HG02610 (cell line): ENCODE measurements around the gene COL9A3.
"Not testable (repeated sequence)": the region's sequence is repeated elsewhere in the genome, so short reads cannot be mapped to it uniquely, and the experiment has no call there.

ENCODE experiments used
- ATAC-seq: cut with Tn5 transposase; IDR thresholded peaks from one replicate; pipeline ENCODE4 v1.9.1; 2021; ENCODE audit warnings: mild to moderate bottlenecking, moderate library complexity; ENCODE audit not compliant: unreplicated experiment

COL9A3 gene

DNA sequence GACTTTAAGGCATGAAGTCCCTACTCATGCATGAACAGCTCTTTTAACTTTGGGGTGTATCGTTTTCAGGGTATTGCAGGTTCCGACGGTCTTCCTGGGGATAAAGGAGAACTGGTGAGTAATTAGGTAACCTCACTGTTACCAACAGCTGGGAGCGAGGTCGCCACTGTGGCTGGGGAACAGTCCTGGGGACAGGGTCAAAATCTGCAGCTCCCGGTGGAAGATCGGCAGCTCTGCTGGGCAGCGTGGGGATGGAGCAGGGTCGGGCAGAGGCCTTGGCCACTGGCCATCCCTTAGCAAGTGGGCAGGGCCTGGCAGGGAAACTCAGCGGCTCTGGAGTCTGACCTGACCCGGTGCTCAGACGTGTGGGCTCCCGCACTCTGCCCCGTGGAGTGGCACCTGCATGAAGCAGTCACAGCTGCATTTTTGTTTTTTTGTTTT is 16.1 kb downstream of the COL9A3 start:
- no peak for ATAC-seq

DNA sequence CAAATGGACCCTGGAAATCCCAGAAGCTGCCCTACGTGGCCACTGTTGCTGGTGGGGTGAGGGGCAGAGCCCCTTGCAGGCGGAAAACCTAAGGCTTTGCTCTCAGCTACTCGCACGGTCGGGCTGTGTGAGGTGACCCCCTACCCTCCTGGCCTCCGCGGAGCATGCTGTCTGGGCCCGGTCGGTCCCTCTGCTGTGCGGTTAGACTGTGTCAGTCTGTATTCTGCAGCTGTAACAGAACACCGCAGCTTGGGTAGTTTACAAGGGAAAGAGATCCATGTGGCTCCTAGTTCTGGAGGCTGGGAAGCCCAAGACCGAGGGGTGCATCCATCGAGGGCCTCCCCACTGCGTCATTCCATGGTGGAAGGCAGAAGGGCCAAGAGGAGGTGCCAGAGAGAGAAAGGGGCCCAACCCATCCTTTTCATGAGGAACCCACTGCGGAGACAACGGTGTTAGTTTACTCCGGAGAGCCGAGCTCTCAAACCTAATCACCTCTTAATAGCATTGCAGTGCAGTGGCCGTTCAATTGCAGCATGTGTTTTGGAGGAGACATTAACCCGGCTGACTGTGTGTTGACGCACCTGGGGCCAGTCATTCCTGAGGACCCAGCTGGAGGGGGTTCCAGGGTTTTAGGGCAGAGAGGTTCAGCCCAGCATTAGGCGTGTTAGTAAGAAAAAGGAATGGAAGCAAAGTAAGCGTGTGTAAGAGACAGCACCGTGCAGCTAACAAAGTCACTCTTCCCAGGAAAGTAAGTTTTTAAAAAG is 18.3 kb downstream of the COL9A3 start:
- no peak for ATAC-seq

DNA sequence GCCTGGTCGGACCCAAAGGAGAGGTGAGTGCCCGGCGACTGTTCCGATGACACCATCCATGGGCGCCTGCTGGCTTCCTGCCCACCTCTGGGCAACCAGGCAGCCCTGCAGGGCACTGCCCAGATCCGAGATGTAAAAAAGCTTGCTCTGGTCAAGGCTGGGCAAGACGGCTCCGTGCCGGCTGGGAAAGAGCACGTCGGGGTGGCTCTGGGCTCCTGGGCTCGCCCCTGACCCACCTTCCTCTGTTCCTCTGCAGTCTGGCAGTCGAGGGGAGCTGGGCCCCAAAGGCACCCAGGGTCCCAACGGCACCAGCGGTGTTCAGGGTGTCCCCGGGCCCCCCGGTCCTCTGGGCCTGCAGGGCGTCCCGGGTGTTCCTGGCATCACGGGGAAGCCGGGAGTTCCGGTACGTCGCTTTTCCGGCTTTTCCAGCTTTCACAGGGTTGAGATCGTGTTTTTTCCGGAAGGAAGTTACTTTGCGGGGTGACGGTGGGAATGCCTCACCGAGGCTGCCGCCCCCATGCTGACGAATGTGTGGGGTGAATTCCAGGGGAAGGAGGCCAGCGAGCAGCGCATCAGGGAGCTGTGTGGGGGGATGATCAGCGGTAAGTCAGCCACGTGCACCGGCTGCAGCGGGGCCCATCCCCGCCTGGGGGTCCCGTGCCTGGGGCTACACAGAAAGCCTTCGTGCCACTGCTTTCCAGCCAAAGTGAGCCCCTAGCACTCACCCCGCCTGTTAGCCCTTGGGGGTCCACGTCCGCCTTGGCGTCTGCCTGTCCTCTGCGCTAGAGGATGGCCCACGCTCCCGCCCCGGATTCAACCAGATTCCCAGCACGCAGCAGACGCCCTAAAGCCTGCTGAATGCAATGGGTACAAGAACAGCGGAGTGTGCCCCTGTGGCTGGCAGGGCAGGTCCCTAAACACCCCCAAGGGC is 19.3 kb downstream of the COL9A3 start:
- no peak for ATAC-seq

DNA sequence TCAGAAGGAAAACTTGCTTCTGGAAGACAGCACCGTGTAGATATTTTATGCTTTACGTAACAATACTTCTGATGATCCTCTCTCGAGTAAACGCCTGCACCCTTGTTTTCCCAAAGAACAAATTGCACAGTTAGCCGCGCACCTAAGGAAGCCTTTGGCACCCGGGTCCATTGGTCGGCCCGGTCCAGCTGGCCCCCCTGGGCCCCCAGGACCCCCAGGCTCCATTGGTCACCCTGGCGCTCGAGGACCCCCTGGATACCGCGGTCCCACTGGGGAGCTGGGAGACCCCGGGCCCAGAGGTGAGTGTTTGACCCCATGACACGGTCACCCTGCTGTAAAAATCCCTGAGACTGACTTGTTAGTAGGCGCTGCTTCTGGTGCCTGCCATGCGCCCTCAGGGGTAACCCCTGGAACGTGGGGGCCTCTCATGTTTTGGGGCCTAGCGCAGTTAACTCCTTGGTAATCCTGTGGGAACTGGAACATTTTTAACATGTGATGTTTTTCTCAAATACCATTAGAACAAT is 20.2 kb downstream of the COL9A3 start:
- ATAC-seq: no peak

DNA sequence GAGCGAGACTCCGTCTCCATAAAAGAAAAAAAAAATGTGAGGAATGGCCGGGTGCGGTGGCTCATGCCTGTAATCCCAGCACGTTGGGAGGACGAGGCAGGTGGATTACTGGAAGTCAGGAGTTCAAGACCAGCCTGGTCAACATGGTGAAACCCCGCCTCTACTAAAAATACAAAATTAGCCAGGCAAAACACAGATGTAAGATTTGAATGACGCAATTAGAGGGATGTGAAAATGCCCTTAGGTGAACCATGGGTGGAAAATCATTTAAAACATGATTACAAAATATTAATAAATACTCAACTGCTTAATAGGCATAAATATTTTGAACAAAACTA is 20.9 kb downstream of the COL9A3 start:
- ATAC-seq: peak; percentile 3

DNA sequence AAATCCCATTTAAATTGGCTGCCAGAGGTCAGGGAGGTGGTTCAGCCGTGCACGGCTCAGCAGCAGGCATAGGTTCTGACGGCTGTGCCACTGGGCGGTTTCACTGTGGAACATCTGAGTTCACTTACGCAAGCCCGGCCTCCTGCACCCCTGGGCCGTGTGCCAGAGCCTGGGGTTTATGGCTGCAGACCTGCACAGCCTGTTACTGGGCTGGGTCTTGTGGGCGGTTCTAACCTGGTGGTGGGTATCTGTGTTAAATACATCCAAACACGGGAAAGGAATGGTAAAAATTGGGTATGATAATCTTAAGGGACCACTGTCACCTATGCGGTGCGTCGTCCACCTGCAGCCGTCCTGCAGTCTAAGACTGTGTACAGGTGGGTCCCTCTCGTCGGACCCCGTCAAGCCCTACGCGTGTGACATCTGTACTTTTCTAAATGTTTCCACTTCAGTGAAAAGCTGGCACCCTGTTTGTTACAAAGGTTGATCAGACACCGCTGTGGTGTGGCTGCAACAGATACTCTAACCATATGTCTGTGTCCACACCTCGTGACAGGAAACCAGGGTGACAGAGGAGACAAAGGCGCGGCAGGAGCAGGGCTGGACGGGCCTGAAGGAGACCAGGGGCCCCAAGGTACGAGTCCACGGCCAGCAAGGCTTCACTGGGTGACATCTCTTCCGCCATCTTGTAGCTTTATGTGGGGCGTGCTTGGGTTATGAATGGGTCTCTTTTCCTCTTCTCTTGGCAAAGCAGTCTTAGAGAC is 21.5 kb downstream of the COL9A3 start:
- peak; percentile 62 for ATAC-seq

DNA sequence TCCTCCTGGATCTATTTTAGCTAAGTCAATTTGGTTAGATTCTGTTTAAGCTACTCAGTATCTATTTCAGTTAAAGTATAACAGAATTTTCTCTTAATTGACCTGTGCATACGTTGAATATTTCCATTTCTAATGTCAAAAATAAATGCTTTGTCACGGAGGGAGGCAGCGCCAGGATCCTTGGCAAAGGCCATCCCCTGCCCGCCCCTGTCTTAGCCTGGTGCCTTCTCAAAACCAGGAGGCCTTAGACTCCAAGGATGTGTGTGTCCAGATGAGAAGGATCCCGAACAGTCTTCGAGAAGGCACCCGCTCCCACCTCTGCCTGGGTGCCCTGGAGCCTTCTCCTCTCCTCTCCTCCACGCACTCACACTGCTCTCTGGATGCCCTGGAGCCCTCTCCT is 22.4 kb downstream of the COL9A3 start:
- no peak for ATAC-seq

DNA sequence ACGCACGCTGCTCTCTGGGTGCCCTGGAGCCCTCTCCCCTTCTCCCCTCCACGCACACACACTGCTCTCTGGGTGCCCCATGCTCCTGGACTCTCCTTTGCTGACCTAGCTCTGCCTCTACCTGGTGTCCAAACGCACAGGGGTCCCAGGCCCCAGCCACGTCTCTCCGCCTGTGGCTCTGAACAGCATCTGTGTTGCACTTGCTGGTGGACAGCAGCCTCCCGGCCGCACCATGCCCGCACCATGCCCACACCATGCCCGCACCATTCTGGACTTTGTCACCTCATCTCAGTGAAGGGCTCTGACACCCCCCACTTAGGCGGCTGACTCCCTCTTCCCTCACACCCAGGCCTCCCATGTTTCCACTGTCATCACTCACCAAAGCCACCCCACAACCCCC is 23.0 kb downstream of the COL9A3 start:
- no peak for ATAC-seq

DNA sequence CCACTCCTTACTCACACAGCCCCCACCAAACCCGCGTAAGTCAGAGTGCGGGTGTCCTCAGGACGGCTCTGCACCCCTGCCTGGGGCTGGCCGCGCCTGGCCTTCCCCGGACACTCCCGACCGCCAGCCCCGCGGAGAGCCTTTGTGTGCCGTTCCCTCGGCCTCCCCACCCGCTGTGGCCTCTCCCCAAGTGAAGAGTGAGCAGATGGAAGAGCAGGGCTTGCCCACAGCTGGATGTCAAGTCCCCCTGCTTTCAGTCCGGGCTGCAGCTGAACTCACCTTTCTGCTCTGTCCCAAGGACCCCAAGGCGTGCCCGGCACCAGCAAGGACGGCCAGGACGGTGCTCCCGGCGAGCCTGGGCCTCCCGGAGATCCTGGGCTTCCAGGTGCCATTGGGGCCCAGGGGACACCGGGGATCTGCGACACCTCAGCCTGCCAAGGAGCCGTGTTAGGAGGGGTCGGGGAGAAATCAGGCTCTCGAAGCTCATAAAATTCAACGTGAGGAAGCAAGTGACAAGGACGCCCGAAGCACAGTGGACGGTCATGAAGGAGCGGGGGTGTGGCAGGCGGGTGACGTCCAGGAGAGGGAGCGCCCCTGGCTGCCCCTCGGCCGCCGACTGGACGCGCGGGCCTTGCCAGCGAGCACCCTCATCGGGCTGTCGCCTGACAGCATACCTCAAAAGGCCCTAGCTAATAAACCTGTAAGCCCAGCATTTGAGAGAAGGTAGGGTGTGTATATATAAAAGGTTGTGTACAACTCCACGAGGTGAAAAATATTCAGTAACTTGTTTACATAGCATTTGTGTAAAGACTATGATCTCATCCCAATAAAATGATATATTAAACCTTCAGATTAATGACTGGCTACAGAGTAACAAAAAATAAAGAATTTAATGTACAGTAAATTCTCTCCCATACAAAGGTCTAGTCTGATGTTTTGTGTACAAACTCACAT is 23.7 kb downstream of the COL9A3 start:
- no peak for ATAC-seq

DNA sequence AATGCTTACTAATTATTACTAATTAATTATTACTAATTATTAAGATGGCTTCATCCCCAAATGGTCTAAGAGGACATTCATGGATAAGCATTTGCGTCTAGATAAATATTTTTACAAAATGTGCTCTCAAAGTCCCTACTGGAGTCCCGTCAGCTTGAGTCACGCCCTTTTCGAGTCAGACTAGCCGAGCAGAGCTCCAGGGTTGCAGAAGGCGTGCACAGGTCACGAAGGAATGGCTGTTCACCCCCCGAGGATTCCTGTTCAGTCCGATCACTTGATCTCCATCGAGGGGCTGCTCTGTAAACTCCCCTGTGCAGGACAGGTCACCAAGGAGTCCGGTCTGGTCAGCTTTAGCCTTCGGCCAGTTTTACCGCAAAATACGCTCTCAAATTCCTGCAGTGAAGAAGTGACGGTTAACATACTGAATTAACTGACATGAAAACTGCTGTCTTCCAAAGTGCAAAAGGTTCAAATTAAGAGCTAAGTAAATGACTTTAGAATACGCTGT is 24.9 kb downstream of the COL9A3 start:
- ATAC-seq: no peak

DNA sequence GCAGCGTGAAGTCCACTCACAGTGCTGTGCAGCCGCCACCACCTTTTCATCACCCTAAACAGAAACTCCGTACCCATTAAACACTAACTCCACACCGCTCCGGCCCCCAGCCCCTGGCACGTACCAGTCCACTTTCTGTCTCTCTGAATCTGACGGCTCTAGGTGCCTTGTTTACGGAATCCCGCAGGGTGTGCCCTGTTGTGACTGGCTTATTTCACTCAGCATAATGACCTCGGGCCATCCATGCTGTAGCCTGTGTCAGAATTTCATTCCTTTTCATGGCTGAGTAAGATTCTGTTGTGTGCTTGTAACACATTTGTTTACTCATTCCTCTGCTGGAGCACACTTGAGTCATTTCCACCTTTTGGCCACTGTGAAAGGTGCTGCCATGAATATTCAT is 26.8 kb downstream of the COL9A3 start:
- ATAC-seq: no peak

DNA sequence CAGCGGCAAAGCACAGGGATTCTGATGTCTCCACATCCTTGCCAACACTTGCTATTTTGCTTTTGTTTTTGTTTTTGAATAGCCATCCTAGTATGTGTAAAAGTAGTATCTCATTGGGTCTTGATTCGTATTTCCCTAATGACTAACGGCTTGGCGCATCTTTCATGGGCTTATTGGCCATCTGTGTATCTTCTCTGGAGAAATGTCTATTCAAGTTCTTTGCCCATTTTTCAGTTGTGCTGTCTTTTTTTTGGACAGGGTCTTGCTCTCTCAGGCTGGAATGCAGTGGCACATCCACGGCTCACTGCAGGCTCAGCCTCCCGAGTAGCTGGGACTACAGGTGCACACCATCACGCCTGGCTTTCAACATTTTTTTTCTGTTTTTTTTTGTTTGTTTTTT is 27.3 kb downstream of the COL9A3 start:
- no peak for ATAC-seq

DNA sequence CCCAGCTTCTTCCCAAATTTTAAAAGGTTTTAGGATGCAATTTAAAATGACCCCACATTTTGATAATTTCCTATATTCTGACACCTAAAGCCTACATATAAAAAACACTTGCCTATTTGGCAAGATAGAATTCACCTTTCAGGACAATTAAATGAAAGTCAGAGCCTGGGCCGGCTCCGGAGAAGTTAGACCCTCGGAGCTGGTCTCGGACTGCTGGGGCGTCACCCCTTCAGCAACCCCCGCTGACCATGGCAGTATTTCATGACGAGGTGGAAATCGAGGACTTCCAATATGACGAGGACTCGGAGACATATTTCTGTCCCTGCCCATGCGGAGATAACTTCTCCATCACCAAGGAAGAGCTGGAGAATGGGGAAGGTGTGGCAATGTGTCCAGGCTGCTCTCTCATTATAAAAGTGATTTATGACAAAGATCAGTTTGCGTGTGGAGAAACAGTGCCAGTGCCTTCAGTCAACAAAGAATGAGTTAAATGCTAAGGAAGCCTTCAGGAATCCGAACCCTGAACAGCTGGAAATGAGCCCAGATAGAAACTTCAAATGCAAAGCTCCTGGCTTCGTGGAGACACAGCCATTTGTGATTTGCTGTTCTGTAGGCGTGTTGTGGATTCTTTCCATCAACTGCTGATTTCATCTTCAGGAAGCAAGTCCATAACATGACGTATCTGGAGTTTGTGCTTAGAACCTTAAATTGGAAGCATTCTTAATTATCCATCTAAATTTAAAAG is 28.7 kb downstream of the COL9A3 start:
- ATAC-seq: no peak

DNA sequence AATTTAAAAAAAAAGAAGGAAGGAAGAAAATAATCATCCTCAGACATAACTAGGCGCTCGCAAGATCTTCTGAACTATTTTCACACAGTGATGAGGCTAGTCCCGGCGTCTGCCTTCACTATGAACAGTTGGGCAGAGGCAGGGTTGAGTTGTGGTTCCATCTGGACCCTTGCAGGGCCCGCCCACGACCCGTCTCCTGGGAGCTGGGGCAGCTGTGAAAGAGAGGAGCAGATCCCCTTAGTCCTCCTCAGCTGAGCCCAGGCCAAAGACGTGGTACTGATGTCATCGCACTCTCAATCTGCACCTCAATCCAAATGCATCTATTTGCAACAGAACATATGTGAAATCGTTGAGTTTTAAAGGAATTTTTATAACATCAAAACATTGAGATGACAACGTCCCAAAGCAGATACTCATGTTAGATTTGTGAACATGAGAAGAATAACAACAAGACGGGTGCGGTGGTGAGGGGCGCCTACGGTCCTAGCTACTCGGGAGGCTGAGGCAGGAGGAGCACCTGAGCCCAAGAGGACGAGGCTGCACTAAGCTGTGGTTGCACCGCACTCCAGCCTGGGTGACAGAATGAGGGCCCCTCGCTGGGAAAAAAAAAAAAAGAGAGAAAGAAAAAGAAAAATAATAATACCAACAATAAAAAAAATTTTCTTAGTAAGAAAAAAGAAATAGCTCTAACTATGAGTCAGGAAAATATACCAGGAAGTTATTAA is 29.5 kb downstream of the COL9A3 start:
- no peak for ATAC-seq

DNA sequence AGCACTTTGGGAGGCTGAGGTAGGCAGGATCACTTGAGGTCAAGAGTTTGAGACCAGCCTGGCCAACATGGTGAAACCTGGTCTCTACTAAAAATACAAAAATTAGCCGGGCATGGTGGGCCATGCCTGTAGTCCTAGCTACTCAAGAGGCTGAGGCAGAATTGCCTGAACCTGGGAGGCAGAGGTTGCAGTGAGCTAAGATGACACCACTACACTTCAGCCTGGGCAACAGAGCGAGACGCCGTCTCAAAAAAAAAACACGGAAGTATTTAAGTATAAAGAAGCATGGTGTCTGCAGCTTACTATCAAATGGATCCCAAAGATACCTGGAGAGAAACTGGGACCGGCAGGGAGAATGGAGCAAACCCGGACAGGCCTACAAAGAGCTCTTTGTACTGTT is 32.1 kb downstream of the COL9A3 start:
- not testable (repeated sequence) for ATAC-seq

DNA sequence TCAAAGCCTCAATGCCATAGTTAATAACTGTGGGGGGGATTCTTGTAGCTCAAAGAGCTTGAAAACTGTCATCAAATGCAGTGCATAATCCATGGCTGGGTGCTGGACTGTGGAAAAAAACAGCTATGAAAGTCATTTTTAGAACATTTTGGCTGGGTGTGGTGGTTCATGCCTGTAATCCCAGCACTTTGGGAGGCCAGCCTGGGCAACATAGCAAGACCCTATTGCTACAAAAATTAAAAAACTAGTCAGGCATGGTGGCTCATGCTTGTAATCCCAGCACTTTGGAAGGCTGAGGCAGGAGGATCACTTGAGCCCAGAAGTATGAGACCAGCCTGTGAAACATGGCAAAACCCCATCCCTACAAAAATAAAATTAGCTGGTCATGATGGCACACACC is 32.6 kb downstream of the COL9A3 start:
- no peak for ATAC-seq

DNA sequence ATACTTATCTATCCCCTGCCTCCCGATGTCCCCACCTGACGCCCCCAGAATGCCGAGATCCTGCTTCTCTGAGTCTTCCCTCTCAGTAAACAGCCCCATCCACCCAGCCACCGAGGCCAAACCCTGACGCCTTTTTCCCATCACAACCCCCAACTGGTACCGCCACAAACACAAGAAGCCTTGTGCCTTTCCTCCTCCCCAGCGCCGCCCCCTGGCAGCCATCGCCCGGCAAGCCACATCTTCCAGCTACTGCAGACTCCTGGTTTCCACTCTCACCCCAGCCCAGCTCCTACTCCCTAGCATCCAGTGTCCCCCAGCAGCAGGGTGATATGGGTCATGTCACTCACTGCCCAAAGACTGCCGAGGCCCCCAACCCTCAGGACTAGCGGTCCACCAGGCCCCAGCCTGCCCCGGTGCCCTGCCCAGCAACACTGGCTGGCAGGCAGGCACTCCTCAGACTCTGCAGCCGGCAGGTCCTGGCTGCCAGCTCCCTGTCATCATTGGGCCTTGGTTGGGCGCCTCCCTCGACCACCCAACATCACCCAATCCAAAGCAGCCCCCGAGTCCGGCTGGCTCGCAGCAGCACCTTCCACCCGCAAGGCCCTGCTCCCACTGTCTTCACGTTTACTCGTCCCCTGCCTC is 33.6 kb downstream of the COL9A3 start:
- ATAC-seq: no peak

DNA sequence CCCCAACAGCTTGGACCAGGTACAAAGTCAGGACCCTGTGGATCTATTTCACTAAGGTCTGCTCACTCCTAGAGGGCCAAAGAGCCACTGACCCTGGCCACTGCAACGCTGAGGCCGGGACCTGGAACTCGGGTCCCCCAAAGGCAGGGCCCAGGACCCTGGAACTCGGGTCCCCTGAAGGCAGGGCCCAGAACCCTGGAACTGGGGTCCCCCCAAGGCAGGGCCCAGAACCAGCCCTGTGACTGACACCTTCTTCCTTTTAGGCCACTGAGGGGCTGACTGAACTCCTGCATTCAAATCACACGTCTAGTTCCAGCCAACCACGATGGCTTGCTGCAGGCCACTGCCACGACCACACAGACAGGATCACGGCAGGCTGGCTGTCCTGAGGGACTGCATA is 35.3 kb downstream of the COL9A3 start:
- no peak for ATAC-seq
